ENCODE measurements around the gene ZNF784.

Gene ZNF784

GRCh38 chr19:55623130-55623529, 1.2 kb downstream of the ZNF784 start:
- H3K9me3 ChIP-seq (ENCODE audit: control insufficient read depth, insufficient read depth, low read length) = no peaks in the 10 kb centered on the region
- no peak overlapping the region for H3K9ac ChIP-seq (ENCODE audit: low read depth, low read length)
- H3K36me3 ChIP-seq (ENCODE audit: control insufficient read depth, insufficient read depth, low read length) = peaks cover 4% of the 10 kb centered on the region
- no peaks in the 10 kb centered on the region for H3K27me3 ChIP-seq (ENCODE audit: control insufficient read depth, insufficient read depth, low read length)
- no peak overlapping the region for H3K4me3 ChIP-seq (ENCODE audit: low read depth, low read length)
- H3K4me1 ChIP-seq (ENCODE audit: control insufficient read depth, insufficient read depth, low read length) = no peaks in the 10 kb centered on the region

GRCh38 chr19:55622242-55622969, 2.0 kb downstream of the ZNF784 start:
- Histone ChIP-seq H3K27me3 (ENCODE audit: control insufficient read depth, insufficient read depth, low read length) (no peaks in the 10 kb centered on the region), H3K4me3 (ENCODE audit: low read depth, low read length) (no peak overlapping the region), H3K36me3 (ENCODE audit: control insufficient read depth, insufficient read depth, low read length) (peaks cover 4% of the 10 kb centered on the region), H3K9me3 (ENCODE audit: control insufficient read depth, insufficient read depth, low read length) (no peaks in the 10 kb centered on the region), H3K9ac (ENCODE audit: low read depth, low read length) (no peak overlapping the region), H3K4me1 (ENCODE audit: control insufficient read depth, insufficient read depth, low read length) (no peaks in the 10 kb centered on the region)

GRCh38 chr19:55621673-55622231, 2.6 kb downstream of the ZNF784 start:
- no peaks in the 10 kb centered on the region for H3K27me3 ChIP-seq (ENCODE audit: control insufficient read depth, insufficient read depth, low read length)
- H3K36me3 ChIP-seq (ENCODE audit: control insufficient read depth, insufficient read depth, low read length) = peaks cover 4% of the 10 kb centered on the region
- H3K9me3 ChIP-seq (ENCODE audit: control insufficient read depth, insufficient read depth, low read length) = no peaks in the 10 kb centered on the region
- no peaks in the 10 kb centered on the region for H3K4me1 ChIP-seq (ENCODE audit: control insufficient read depth, insufficient read depth, low read length)
- H3K4me3 ChIP-seq (ENCODE audit: low read depth, low read length) = no peak overlapping the region
- H3K9ac ChIP-seq (ENCODE audit: low read depth, low read length) = no peak overlapping the region

GRCh38 chr19:55621205-55621672, 3.1 kb downstream of the ZNF784 start:
- Histone ChIP-seq H3K9ac (ENCODE audit: low read depth, low read length) (no peak overlapping the region), H3K4me1 (ENCODE audit: control insufficient read depth, insufficient read depth, low read length) (no peaks in the 10 kb centered on the region), H3K27me3 (ENCODE audit: control insufficient read depth, insufficient read depth, low read length) (no peaks in the 10 kb centered on the region), H3K9me3 (ENCODE audit: control insufficient read depth, insufficient read depth, low read length) (no peaks in the 10 kb centered on the region), H3K36me3 (ENCODE audit: control insufficient read depth, insufficient read depth, low read length) (peaks cover 7% of the 10 kb centered on the region), H3K4me3 (ENCODE audit: low read depth, low read length) (no peak overlapping the region)

- peaks cover 13% of the 10 kb centered on the region for H3K36me3 ChIP-seq (ENCODE audit: control insufficient read depth, insufficient read depth, low read length)
- no peak overlapping the region for H3K9ac ChIP-seq (ENCODE audit: low read depth, low read length)
These were observed 3.8 kb downstream of the ZNF784 start for GRCh38 chr19:55620410-55621204.

GRCh38 chr19:55619286-55619685, 5.1 kb downstream of the ZNF784 start:
- Histone ChIP-seq H3K27me3 (ENCODE audit: control insufficient read depth, insufficient read depth, low read length) (no peaks in the 10 kb centered on the region), H3K4me3 (ENCODE audit: low read depth, low read length) (no peak overlapping the region), H3K4me1 (ENCODE audit: control insufficient read depth, insufficient read depth, low read length) (no peaks in the 10 kb centered on the region), H3K36me3 (ENCODE audit: control insufficient read depth, insufficient read depth, low read length) (peaks cover 21% of the 10 kb centered on the region), H3K9ac (ENCODE audit: low read depth, low read length) (no peak overlapping the region), H3K9me3 (ENCODE audit: control insufficient read depth, insufficient read depth, low read length) (no peaks in the 10 kb centered on the region)

More at GRCh38 chr19:55620410-55621204, 3.8 kb downstream of the ZNF784 start:
- Histone ChIP-seq H3K9me3 (ENCODE audit: control insufficient read depth, insufficient read depth, low read length) (no peaks in the 10 kb centered on the region), H3K4me3 (ENCODE audit: low read depth, low read length) (no peak overlapping the region), H3K4me1 (ENCODE audit: control insufficient read depth, insufficient read depth, low read length) (no peaks in the 10 kb centered on the region), H3K27me3 (ENCODE audit: control insufficient read depth, insufficient read depth, low read length) (no peaks in the 10 kb centered on the region)

GRCh38 chr19:55618426-55618825, 5.9 kb downstream of the ZNF784 start:
- Histone ChIP-seq H3K27me3 (ENCODE audit: control insufficient read depth, insufficient read depth, low read length) (no peaks in the 10 kb centered on the region), H3K4me3 (ENCODE audit: low read depth, low read length) (no peak overlapping the region), H3K4me1 (ENCODE audit: control insufficient read depth, insufficient read depth, low read length) (no peaks in the 10 kb centered on the region), H3K9ac (ENCODE audit: low read depth, low read length) (no peak overlapping the region), H3K36me3 (ENCODE audit: control insufficient read depth, insufficient read depth, low read length) (peaks cover 21% of the 10 kb centered on the region), H3K9me3 (ENCODE audit: control insufficient read depth, insufficient read depth, low read length) (no peaks in the 10 kb centered on the region)

GRCh38 chr19:55617426-55617825, 6.9 kb downstream of the ZNF784 start:
- Histone ChIP-seq H3K36me3 (ENCODE audit: control insufficient read depth, insufficient read depth, low read length) (peaks cover 21% of the 10 kb centered on the region), H3K4me1 (ENCODE audit: control insufficient read depth, insufficient read depth, low read length) (no peaks in the 10 kb centered on the region), H3K4me3 (ENCODE audit: low read depth, low read length) (no peak overlapping the region), H3K27me3 (ENCODE audit: control insufficient read depth, insufficient read depth, low read length) (no peaks in the 10 kb centered on the region), H3K9ac (ENCODE audit: low read depth, low read length) (no peak overlapping the region), H3K9me3 (ENCODE audit: control insufficient read depth, insufficient read depth, low read length) (no peaks in the 10 kb centered on the region)

GRCh38 chr19:55616395-55616875, 7.9 kb downstream of the ZNF784 start:
- peaks cover 21% of the 10 kb centered on the region for H3K36me3 ChIP-seq (ENCODE audit: control insufficient read depth, insufficient read depth, low read length)
- H3K4me3 ChIP-seq (ENCODE audit: low read depth, low read length) = no peak overlapping the region
- no peak overlapping the region for H3K9ac ChIP-seq (ENCODE audit: low read depth, low read length)
- no peaks in the 10 kb centered on the region for H3K27me3 ChIP-seq (ENCODE audit: control insufficient read depth, insufficient read depth, low read length)
- no peaks in the 10 kb centered on the region for H3K4me1 ChIP-seq (ENCODE audit: control insufficient read depth, insufficient read depth, low read length)
- H3K9me3 ChIP-seq (ENCODE audit: control insufficient read depth, insufficient read depth, low read length) = no peaks in the 10 kb centered on the region

- Histone ChIP-seq H3K9ac (ENCODE audit: low read depth, low read length) (no peak overlapping the region), H3K4me1 (ENCODE audit: control insufficient read depth, insufficient read depth, low read length) (no peaks in the 10 kb centered on the region), H3K36me3 (ENCODE audit: control insufficient read depth, insufficient read depth, low read length) (peaks cover 17% of the 10 kb centered on the region), H3K4me3 (ENCODE audit: low read depth, low read length) (no peak overlapping the region), H3K27me3 (ENCODE audit: control insufficient read depth, insufficient read depth, low read length) (no peaks in the 10 kb centered on the region), H3K9me3 (ENCODE audit: control insufficient read depth, insufficient read depth, low read length) (no peaks in the 10 kb centered on the region)
These were observed 8.6 kb downstream of the ZNF784 start for GRCh38 chr19:55615543-55616394.

Measured in iPS-15b (cell line).